HepG2 (cell line): ENCODE results near the gene AK3. TPM values are rescaled to one million over a fixed set of nuclear protein-coding genes. Genes with fewer than 3 reads are reported as not detected.
A peak's percentile ranks its signal among the peaks of the same experiment; 100 is the strongest.

Experiments used
- BHLHE40 ChIP-seq: IDR thresholded peaks from 2 replicates; pipeline ENCODE4 v1.6.1; 2011; ENCODE audit warnings: low read length, improper control_type of control experiment
- CERS6 ChIP-seq: sonication (generic); formaldehyde crosslinking; IDR thresholded peaks from 2 replicates; pipeline ENCODE4 v1.5.0; 2020; ENCODE audit warnings: missing genetic modification reagents
- CREM ChIP-seq, 2 experiments: sonication (generic) in 1 of 2; formaldehyde crosslinking in 1 of 2; IDR thresholded peaks; 2 replicates each; pipeline versions ENCODE4 v1.4.0 to v1.6.1; 2016 to 2020; ENCODE audit warnings: antibody characterized with exemption in 1 of 2, mild to moderate bottlenecking in 1 of 2, missing genetic modification reagents in 1 of 2
- GTF3A ChIP-seq: sonication (generic); formaldehyde crosslinking; conservative IDR thresholded peaks from 2 replicates; pipeline ENCODE4 v1.4.0; 2020; ENCODE audit warnings: mild to moderate bottlenecking, missing genetic modification reagents
- HNF1A ChIP-seq, 2 experiments: sonication (generic) in 1 of 2; formaldehyde crosslinking in 1 of 2; IDR thresholded peaks; 2 replicates each; pipeline versions ENCODE4 v1.4.0 to v1.6.1; 2016 to 2020; ENCODE audit warnings: borderline replicate concordance in 1 of 2, low read depth in 1 of 2, mild to moderate bottlenecking in 1 of 2, missing genetic modification reagents in 1 of 2
- MAFF ChIP-seq: IDR thresholded peaks from 2 replicates; pipeline ENCODE4 v1.6.1; 2011; ENCODE audit warnings: low read depth, low read length, improper control_type of control experiment
- NFYC ChIP-seq: IDR thresholded peaks from 2 replicates; pipeline ENCODE4 v1.6.1; 2016; ENCODE audit warnings: missing genetic modification reagents, missing compliant biosample characterization
- SNAI1 ChIP-seq: sonication (generic); formaldehyde crosslinking; IDR thresholded peaks from 2 replicates; pipeline ENCODE4 v1.5.0; 2020; ENCODE audit warnings: mild to moderate bottlenecking, missing genetic modification reagents, borderline replicate concordance
- TFDP2 ChIP-seq: sonication (generic); formaldehyde crosslinking; IDR thresholded peaks from 2 replicates; pipeline ENCODE4 v1.4.0; 2020; ENCODE audit warnings: missing genetic modification reagents
- ZBTB46 ChIP-seq: sonication (generic); formaldehyde crosslinking; IDR thresholded peaks from 2 replicates; pipeline ENCODE4 v1.4.0; 2020; ENCODE audit warnings: mild to moderate bottlenecking, missing genetic modification reagents, borderline replicate concordance
- ZFP90 ChIP-seq: sonication (generic); formaldehyde crosslinking; IDR thresholded peaks from 2 replicates; pipeline ENCODE4 v1.8.0; 2022; ENCODE audit warnings: missing genetic modification reagents, mild to moderate bottlenecking, inconsistent platforms, borderline replicate concordance
- ZNF160 ChIP-seq: sonication (generic); formaldehyde crosslinking; IDR thresholded peaks from 2 replicates; pipeline ENCODE4 v1.8.0; 2022; ENCODE audit warnings: mild to moderate bottlenecking, inconsistent platforms, missing genetic modification reagents
- ZNF350 ChIP-seq: sonication (generic); formaldehyde crosslinking; IDR thresholded peaks from 2 replicates; pipeline ENCODE4 v1.4.0; 2020; ENCODE audit warnings: mild to moderate bottlenecking, low read depth, missing genetic modification reagents, borderline replicate concordance
- ZNF513 ChIP-seq: sonication (generic); formaldehyde crosslinking; conservative IDR thresholded peaks from 2 replicates; pipeline ENCODE4 v1.5.0; 2020; ENCODE audit warnings: missing genetic modification reagents
- polyA plus RNA-seq, 8 experiments: library from polyadenylated mRNA; depleted of rRNA in 3 of 8; stranded (reverse) in 7 of 8; unstranded in 1 of 8; fragments of >200 nt; fragmentation: Illumina TruSeq in 4 of 8; extraction: Trizol in 4 of 8; gene quantifications; 2 replicates each; pipeline versions ENCODE4 v1.2.1 to v1.2.3, GENCODE V29; 2011 to 2016; ENCODE audit warnings: low read depth in 4 of 8, missing spikeins in 1 of 8, mixed read lengths in 1 of 8; ENCODE audit not compliant: insufficient read depth in 1 of 8
- total RNA-seq, 5 experiments: library from RNA; depleted of rRNA; stranded (reverse); fragments of >200 nt; fragmentation: Illumina TruSeq; extraction: Trizol; gene quantifications; 2 replicates each; pipeline ENCODE4 v1.2.3, GENCODE V29; 2016; ENCODE audit warnings: low read depth in 1 of 5

AK3 gene
- total and polyA plus RNA-seq, 2 of the 13 experiments (the other 11 are each of a cell fraction or from before 2014, with no cell fraction given) = 76.8 to 109 TPM

GRCh38 chr9:4679268-4680172 is 61.5 kb downstream of the AK3 start, which contains the start of gene CDC37L1 (continued):
- TF ChIP-seq ZNF160 (CRISPR knock-in tag) (no peak; the same call in 1 of the 2 replicates), CREM (IDR thresholded peaks at IDR 0.05) (peak; percentile 85), CREM (CRISPR knock-in tag; IDR thresholded peaks at IDR 0.05) (peak; percentile 50; the same call in 1 of the 2 replicates), TFDP2 (CRISPR knock-in tag) (peak; percentile 75), NFYC (CRISPR knock-in tag) (no peak; the same call in 1 of the 2 replicates), ZNF350 (peak; percentile 95), ZBTB46 (CRISPR knock-in tag) (no peak), ZFP90 (CRISPR knock-in tag) (peak; percentile 82), GTF3A (CRISPR knock-in tag) (no peak), ZNF513 (CRISPR knock-in tag) (no peak; the same call in 1 of the 2 replicates), HNF1A (IDR thresholded peaks at IDR 0.05; ENCODE audit: low read depth) (no peak), HNF1A (CRISPR knock-in tag; IDR thresholded peaks at IDR 0.05; ENCODE audit: borderline replicate concordance) (peak; percentile 79; the same call in 1 of the 2 replicates), CERS6 (CRISPR knock-in tag) (no peak), BHLHE40 (no peak), MAFF (no peak), SNAI1 (0 out of 2 replicates have a peak, but pooled peaks have one; percentile 1)
